GM12874 (cell line): ENCODE results near the gene ACSF3.

Experiments used
- TF ChIP-seq, protein P1 (sequence below): IDR thresholded peaks from 2 replicates; pipeline ENCODE4 v1.5.1; 2011; ENCODE audit warnings: low read depth, mild to moderate bottlenecking, control low read depth, low read length, moderate library complexity; ENCODE audit not compliant: insufficient read depth

ACSF3 gene

DNA sequence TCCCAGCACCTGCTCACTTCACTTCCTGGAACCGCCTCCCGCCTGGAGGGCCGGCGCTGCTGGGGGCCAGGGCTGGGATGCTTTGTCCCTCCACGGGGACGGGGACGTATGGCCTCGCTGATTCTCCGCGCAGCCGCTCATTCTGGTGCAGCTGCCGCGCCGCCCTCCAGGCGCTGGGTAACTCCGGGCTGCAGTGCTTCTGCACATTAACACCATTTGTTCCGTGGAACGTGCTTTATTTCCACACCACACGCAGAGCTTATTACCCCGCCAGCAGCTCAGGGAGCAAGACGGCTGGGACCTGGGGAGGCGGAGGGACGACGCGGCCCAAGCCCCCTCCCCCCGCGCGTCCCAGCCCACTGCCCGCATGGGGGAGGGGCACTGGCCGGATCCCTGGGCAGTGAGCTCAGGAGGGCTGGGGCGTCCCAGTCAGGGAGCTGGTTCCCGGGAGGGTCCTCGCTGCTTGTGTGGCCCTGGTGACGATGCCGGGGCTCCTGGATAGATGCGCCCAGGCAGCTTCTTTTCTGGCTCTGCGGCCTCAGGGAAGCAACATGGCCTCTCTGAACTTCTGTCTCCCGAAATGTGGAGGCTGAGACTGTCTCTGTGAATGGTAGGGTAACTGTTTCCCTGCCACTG is 45.4 kb upstream of the ACSF3 start:
- TF ChIP-seq, protein P1, sequence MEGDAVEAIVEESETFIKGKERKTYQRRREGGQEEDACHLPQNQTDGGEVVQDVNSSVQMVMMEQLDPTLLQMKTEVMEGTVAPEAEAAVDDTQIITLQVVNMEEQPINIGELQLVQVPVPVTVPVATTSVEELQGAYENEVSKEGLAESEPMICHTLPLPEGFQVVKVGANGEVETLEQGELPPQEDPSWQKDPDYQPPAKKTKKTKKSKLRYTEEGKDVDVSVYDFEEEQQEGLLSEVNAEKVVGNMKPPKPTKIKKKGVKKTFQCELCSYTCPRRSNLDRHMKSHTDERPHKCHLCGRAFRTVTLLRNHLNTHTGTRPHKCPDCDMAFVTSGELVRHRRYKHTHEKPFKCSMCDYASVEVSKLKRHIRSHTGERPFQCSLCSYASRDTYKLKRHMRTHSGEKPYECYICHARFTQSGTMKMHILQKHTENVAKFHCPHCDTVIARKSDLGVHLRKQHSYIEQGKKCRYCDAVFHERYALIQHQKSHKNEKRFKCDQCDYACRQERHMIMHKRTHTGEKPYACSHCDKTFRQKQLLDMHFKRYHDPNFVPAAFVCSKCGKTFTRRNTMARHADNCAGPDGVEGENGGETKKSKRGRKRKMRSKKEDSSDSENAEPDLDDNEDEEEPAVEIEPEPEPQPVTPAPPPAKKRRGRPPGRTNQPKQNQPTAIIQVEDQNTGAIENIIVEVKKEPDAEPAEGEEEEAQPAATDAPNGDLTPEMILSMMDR = no peak

DNA sequence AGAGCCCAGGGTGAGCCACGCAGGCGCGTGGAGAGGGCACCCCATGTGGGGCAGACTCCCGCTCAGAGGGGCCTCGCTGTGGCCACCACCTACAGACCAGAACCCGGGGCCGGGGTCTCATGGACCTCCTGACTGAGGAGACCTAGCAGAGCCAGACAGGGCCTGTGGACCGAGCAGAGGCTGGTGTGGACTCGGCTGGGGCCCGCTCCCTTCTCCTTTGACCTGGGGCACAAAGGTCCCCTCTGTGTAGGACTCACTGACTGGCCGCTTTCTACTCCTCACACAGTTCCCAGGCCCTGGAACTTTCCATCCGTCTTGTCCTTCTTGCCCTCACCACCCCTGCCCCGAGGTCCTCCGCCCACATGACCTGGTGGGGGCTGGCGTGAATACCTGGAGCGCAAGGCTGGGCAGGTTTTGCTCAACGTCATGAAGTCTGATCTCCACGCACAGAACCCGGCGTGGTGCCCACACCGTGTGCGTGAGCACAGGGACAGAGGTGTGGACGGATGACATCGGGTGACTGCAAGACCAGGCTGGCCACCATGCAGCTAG is 44.7 kb upstream of the ACSF3 start:
- TF ChIP-seq, protein P1 = no peak

DNA sequence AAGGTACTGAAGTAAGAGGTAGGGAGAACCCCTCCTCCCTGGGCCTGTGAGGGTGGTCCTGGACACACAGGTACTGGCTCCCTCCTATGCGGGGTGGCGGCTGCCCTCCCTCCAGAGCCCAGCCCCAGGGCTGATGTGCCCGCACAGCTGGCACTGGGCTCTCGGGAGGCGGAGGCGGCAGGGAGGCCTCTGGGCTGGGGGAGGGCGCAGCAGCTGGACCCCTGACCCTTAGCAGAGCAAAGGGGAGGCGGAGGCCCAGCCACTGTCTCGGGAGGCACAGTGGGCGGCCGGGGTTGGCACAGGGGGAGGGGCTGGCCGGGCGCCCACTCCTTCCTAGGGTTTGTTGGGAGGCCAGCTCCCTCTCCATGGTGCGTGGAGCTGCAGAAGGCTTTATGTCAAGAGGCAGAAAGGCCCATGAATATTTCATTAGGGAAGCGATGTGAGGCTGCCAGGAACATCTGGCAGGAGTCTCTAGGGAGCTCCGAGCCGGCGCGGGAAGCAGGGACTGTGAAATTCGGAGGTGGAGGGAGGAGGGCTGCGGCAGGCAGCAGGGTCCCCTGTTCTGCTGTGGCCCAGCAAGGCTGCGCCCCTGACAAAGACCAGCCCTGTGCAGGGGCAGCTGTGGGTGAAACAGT is 44.1 kb upstream of the ACSF3 start:
- TF ChIP-seq, protein P1 = no peak

DNA sequence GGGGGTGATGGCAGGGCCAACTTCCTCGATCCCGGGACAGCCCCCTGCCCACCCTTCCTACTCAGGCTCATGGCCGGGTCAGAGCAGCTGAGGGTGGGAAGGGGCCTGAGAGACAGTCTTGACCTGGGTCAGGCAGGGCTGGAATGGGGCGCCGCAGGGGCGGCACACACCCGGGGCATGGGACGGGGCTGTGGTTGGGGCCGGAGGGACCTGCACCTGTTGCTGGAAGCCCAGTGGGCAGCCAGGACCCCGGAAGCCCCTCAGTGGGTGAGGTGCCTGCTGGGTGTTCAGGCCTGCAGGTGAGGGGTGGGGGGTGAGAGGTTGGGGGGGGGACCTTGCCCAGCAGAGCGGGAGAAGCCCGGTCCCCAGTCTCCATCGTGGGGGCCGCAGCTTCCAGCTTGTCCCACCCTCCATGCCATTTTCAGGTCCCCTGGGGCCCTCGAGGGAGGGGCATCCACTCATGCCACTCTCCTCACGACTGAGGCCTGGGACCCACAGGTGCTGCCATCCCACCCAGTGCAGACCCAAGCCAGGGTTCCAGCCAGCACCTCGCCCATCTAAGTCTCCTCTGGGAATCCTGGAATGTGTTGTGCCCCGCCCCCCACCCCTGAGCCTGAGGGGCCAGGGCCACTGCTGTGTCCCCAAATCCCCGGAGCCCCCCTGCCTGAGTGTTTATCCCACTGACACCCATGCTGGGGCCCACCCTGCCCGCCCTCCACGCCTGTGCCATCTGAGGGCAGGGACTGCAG is 43.4 kb upstream of the ACSF3 start:
- TF ChIP-seq, protein P1 = no peak

DNA sequence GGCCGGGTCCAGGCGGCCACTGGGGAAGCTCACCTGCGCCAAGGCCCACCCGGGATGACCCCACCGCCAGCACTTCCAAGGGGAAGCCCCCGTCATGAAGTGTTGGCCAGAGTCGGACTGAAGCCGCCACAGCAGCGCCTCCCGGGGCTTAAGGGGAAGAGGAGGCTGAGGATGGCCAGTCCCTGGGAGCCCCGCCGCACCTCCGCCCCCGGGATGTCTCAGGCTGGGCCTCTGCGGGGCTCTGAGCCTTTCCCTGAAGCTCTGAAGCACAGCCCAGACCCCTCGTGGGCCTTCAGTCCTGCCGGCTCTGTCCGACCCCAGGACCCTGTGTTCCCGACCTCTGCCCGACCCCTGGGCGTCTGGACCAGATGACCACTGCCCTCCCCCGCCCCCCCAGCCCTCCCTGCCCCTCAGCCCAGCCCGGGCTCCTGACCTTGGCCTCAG is 42.8 kb upstream of the ACSF3 start:
- TF ChIP-seq, protein P1 = no peak

DNA sequence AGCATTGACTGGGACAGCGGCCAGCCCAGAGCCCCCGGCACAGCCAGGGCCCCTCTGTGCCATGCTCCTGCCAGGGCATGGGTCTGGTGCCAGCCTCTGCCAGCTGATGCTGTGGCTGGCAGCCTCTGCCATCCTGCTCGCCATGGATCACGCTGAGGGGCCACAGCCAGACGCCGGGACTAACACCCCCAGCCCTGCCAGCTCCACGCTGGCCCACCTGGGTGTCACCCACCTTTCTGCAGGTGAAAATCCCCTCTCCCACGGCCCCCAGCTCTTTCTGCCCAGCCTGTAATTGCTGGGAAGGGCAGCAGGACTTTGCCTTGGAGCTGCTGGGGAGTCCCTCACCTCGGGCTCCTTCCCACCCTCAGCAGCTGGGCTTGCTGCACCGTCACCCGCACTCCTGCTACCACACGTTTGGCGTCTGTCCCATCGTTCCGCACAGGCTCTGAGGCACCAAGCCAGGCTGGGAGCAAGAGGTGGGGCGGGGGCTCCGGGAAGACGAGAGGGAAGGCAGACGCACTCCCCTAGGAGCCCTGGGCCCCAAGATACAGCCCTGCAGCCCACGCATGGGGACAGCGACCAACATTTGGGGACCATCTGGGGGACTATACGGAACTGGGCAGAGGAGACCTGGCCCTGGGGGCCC is 42.0 kb upstream of the ACSF3 start:
- TF ChIP-seq, protein P1 = no peak
